ENCODE measurements around the gene FCGR2B.

The FCGR2B gene

DNA sequence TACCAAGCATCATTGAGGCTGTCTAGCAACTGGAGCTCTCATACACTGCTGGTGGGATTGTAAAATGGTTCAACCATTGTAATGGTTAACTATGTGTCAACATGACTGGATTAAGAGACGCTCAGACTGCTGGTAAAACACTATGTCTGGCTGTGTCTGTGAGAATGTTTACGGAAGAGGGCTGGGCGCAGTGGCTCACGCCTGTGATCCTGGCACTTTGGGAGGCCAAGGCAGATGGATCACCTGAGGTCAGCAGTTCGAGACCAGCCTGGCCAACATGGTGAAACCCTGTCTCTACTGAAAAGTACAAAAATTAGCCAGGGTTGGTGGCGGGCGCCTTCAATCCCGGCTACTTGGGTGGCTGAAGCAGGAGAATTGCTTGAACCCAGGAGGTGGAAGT is 39.3 kb downstream of the FCGR2B start:
- TF ChIP-seq, protein P1, sequence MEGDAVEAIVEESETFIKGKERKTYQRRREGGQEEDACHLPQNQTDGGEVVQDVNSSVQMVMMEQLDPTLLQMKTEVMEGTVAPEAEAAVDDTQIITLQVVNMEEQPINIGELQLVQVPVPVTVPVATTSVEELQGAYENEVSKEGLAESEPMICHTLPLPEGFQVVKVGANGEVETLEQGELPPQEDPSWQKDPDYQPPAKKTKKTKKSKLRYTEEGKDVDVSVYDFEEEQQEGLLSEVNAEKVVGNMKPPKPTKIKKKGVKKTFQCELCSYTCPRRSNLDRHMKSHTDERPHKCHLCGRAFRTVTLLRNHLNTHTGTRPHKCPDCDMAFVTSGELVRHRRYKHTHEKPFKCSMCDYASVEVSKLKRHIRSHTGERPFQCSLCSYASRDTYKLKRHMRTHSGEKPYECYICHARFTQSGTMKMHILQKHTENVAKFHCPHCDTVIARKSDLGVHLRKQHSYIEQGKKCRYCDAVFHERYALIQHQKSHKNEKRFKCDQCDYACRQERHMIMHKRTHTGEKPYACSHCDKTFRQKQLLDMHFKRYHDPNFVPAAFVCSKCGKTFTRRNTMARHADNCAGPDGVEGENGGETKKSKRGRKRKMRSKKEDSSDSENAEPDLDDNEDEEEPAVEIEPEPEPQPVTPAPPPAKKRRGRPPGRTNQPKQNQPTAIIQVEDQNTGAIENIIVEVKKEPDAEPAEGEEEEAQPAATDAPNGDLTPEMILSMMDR (IDR thresholded peaks at IDR 0.05; ENCODE audit: insufficient read depth, low read depth, low read length, missing control alignments): no peak
- no peak overlapping the region for H3K4me3 ChIP-seq (ENCODE audit: low read length)
- DNase-seq (ENCODE audit: low read depth): no peak

DNA sequence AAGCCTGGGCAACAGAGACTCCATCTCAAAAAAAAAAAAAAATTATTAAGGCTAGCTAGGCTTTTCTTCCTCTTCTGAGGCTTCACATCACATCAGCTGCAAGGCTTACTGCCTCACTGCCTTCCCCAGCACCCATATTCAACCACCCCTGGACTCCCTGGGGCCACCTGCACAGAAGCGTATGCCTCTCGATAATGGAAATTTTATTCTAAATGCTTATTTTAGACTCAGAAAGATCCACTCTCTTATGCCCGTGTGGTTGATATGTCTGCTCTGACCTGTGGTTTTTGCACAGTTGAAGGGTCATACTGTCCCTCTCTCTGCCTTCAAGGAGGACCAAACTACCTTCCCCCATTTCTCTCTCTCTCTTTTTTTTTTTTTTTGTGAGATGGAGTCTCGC is 42.6 kb downstream of the FCGR2B start:
- no peak overlapping the region for H3K4me3 ChIP-seq (ENCODE audit: low read length)
- DNase-seq (ENCODE audit: low read depth): no peak
- TF ChIP-seq, protein P1 (IDR thresholded peaks at IDR 0.05; ENCODE audit: insufficient read depth, low read depth, low read length, missing control alignments): no peak

DNA sequence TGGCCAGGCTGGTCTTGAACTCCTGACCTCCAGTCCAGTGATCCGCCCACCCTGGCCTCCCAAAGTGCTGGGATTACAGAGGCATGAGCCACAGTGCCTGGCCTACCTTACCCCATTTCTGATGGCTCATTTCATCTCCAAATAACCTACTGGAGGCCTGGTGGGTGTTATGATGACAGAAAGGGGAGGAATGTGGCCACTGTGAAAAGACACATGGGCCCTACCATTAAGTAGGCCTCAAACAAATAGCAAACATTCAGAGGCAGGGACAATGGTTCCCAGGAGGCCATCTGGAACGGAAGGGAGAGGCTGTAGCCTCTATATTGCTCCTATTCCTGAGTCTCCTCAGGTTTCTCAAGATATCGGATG is 43.2 kb downstream of the FCGR2B start:
- TF ChIP-seq, protein P1 (IDR thresholded peaks at IDR 0.05; ENCODE audit: insufficient read depth, low read depth, low read length, missing control alignments): no peak
- no peak overlapping the region for H3K4me3 ChIP-seq (ENCODE audit: low read length)
- peak; percentile 43 for DNase-seq (ENCODE audit: low read depth)

DNA sequence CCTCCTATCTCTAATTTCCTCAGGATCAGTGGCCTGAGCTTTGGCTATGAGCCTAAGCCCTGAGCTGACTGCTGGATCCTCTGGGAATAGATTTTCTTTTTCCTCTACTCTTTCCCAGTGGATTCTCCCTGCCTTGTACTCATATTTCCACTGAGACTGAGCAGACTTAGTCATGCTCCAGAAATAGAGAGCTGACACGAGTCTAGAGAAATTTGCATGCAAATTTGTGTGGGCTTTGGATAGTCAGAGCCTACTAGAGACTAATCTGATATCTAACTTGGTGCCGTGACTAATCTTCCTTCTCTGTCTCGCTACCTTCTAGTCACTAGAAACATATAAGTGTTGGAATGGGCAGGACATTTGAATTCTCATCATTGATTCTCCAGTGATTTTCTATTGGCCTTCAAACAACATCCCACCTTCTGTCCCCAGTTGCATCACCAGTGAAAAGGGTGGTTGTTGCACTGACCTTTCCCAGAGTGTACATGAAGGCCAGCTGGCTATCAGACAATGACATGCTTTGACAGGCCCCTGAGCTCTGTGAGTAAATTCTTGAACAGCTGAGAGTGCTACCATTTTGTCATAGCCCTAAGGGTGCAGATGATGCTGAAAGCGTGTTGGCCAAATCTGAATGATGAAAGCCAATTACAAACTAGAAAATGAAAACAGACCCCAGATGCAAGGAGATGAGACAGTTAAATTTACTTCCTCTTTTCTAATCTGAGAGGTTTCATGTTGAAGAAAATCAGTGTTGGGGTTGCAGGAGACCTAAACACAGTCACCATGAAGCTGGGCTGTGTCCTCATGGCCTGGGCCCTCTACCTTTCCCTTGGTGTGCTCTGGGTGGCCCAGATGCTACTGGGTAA is 43.8 kb downstream of the FCGR2B start, which contains the start of gene FCRLA:
TSS of gene FCRLA (plus strand) at position 748 of the 866 bp plus-strand sequence. CDS start at position 784, 36 bp downstream.
- DNase-seq (ENCODE audit: low read depth): peak; percentile 95
- no peak within 1 kb of the TSS for H3K4me3 ChIP-seq (ENCODE audit: low read length)
- TF ChIP-seq, protein P1 (IDR thresholded peaks at IDR 0.05; ENCODE audit: insufficient read depth, low read depth, low read length, missing control alignments): no peak

DNA sequence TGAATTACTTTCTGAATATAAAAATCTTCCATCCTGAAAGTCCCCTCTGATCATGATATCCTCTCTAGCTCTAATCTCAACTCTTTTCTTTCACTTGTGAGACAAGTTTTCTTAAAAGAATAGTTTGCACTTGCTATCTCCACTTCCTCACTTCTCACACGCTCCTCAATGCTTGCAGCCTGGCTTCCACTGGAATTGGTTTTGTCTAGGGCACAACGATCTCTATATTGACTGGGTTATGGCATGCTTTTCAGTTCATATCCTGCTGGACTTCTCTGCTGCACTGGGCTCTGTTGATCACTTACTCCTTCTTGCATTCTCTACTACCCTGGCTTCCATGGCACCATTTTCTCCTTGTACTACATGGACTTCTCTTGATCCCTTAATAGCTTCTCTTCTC is 44.6 kb downstream of the FCGR2B start:
- TF ChIP-seq, protein P1 (IDR thresholded peaks at IDR 0.05; ENCODE audit: insufficient read depth, low read depth, low read length, missing control alignments): no peak
- DNase-seq (ENCODE audit: low read depth): no peak
- H3K4me3 ChIP-seq (ENCODE audit: low read length): no peak overlapping the region

DNA sequence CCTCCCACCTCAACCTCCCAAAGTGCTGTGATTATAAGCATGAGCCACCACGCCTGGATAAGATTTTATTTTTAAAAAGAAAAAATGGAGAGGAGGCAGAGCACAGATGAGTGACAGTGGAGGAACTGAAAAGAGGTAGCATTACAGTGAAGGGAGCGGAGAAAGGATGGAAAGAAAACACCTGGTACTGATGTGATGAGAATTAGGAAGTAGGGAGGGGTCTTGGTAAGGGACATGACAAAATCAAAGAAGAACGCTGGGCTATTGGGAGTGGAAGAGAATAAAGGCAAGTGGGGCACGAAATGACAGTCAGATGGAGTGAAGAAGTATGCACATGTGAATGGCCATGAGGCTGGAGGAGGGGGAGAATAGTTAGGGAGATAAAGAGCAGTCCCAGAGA is 46.4 kb downstream of the FCGR2B start:
- no peak for DNase-seq (ENCODE audit: low read depth)
- no peak overlapping the region for H3K4me3 ChIP-seq (ENCODE audit: low read length)
- TF ChIP-seq, protein P1 (IDR thresholded peaks at IDR 0.05; ENCODE audit: insufficient read depth, low read depth, low read length, missing control alignments): no peak

DNA sequence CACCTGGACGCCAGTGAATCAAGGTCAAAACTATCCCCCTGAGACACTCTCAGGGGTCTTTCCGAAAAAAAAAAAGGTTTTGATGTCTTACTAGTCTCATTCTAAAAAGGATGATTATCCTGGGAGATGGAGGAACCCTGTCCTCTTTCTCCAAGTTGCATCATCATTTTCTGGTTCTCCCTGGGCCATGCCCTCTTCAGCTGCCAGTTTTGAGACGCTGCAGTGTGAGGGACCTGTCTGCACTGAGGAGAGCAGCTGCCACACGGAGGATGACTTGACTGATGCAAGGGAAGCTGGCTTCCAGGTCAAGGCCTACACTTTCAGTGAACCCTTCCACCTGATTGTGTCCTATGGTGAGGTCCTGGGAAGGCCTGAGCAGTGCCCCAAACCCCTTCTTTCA is 47.6 kb downstream of the FCGR2B start:
- TF ChIP-seq, protein P1 (IDR thresholded peaks at IDR 0.05; ENCODE audit: insufficient read depth, low read depth, low read length, missing control alignments): no peak
- DNase-seq (ENCODE audit: low read depth): no peak
- H3K4me3 ChIP-seq (ENCODE audit: low read length): no peak overlapping the region
